GM19351 (cell line): ENCODE data around the gene DDX60.
"Not testable (repeated sequence)": the region's sequence is repeated elsewhere in the genome, so short reads cannot be mapped to it uniquely, and the experiment has no call there.

ENCODE experiments used
- ATAC-seq: cut with Tn5 transposase; IDR thresholded peaks from one replicate; pipeline ENCODE4 v1.9.1; 2021; ENCODE audit warnings: mild to moderate bottlenecking, moderate library complexity; ENCODE audit not compliant: unreplicated experiment

DDX60 gene

GRCh38 chr4:168293386-168293975 lies 25.1 kb downstream of the DDX60 start:
- peak; percentile 54 for ATAC-seq

GRCh38 chr4:168291242-168291641 lies 27.3 kb downstream of the DDX60 start:
- ATAC-seq, result no peak

GRCh38 chr4:168285850-168286249 lies 32.7 kb downstream of the DDX60 start:
- not testable (repeated sequence) for ATAC-seq

GRCh38 chr4:168279556-168279955 lies 39.0 kb downstream of the DDX60 start:
- ATAC-seq, result no peak

GRCh38 chr4:168275836-168276235 lies 42.7 kb downstream of the DDX60 start:
- ATAC-seq, result no peak

GRCh38 chr4:168274871-168275270 lies 43.7 kb downstream of the DDX60 start:
- no peak for ATAC-seq

- no peak for ATAC-seq
Observed at GRCh38 chr4:168273838-168274237, 44.7 kb downstream of the DDX60 start.

- no peak for ATAC-seq
Observed at GRCh38 chr4:168272488-168272887, 46.1 kb downstream of the DDX60 start.

GRCh38 chr4:168269896-168270295 lies 48.7 kb downstream of the DDX60 start:
- no peak for ATAC-seq

- no peak for ATAC-seq
Observed at GRCh38 chr4:168265327-168265726, 53.2 kb downstream of the DDX60 start.

GRCh38 chr4:168264903-168265302 lies 53.6 kb downstream of the DDX60 start:
- no peak for ATAC-seq

GRCh38 chr4:168263039-168263438 lies 55.5 kb downstream of the DDX60 start:
- ATAC-seq, result no peak

GRCh38 chr4:168259096-168259495 lies 59.5 kb downstream of the DDX60 start:
- no peak for ATAC-seq

GRCh38 chr4:168257768-168258167 lies 60.8 kb downstream of the DDX60 start:
- no peak for ATAC-seq

GRCh38 chr4:168248176-168248710 lies 70.3 kb downstream of the DDX60 start:
- ATAC-seq, result no peak

GRCh38 chr4:168247603-168248002 lies 70.9 kb downstream of the DDX60 start:
- ATAC-seq, result no peak

- ATAC-seq, result no peak
Observed at GRCh38 chr4:168241953-168242352, 76.6 kb downstream of the DDX60 start.

- ATAC-seq, result no peak
Observed at GRCh38 chr4:168240821-168241220, 77.7 kb downstream of the DDX60 start.

GRCh38 chr4:168221301-168221700 lies 97.3 kb downstream of the DDX60 start:
- no peak for ATAC-seq

- no peak for ATAC-seq
Observed at GRCh38 chr4:168220893-168221292, 97.7 kb downstream of the DDX60 start.

- no peak for ATAC-seq
Observed at GRCh38 chr4:168218645-168219044, 99.9 kb downstream of the DDX60 start.

- not testable (repeated sequence) for ATAC-seq
Observed at GRCh38 chr4:168213511-168213910, 105.0 kb downstream of the DDX60 start.

- no peak for ATAC-seq
Observed at GRCh38 chr4:168212656-168213055, 105.9 kb downstream of the DDX60 start.
